Mesendoderm (in vitro differentiated cells): ENCODE measurements around the gene PRPF8.

Source experiments
- DNase-seq: peaks from one replicate; pipeline ENCODE4 v3.0.0; 2013
- H2AK5ac ChIP-seq: 2 replicates; pipeline ENCODE4 v1.6.1; 2013; ENCODE audit warnings: low read length, inconsistent platforms
- H2BK120ac ChIP-seq: 2 replicates; pipeline ENCODE4 v1.6.1; 2013; ENCODE audit warnings: low read depth, mild to moderate bottlenecking, low read length, moderate library complexity, mixed read lengths
- H2BK15ac ChIP-seq: replicated peaks from 2 replicates; pipeline ENCODE4 v1.6.1; 2013; ENCODE audit warnings: low read depth, mild to moderate bottlenecking, moderate library complexity
- H2BK5ac ChIP-seq: 2 replicates; pipeline ENCODE4 v1.6.1; 2013; ENCODE audit warnings: low read length, inconsistent platforms
- H3K18ac ChIP-seq: 2 replicates; pipeline ENCODE4 v1.6.1; 2013; ENCODE audit warnings: mild to moderate bottlenecking, low read length, mixed read lengths
- H3K23ac ChIP-seq: one replicate; pipeline ENCODE4 v1.6.1; 2013; ENCODE audit warnings: low read length
- H3K27ac ChIP-seq: 2 replicates; pipeline ENCODE4 v1.5.1; 2013; ENCODE audit warnings: low read depth, mild to moderate bottlenecking, inconsistent platforms, low read length, moderate library complexity
- H3K27me3 ChIP-seq: 2 replicates; pipeline ENCODE4 v1.6.1; 2013; ENCODE audit warnings: low read length, control low read depth, mild to moderate bottlenecking, inconsistent platforms; ENCODE audit not compliant: insufficient read depth, poor library complexity
- H3K36me3 ChIP-seq: 2 replicates; pipeline ENCODE4 v1.6.1; 2013; ENCODE audit warnings: low read length, inconsistent platforms; ENCODE audit not compliant: control insufficient read depth, insufficient read depth
- H3K4ac ChIP-seq: one replicate; pipeline ENCODE4 v1.6.1; 2013; ENCODE audit warnings: low read depth, mild to moderate bottlenecking, low read length, moderate library complexity
- H3K4me1 ChIP-seq: 2 replicates; pipeline ENCODE4 v1.6.1; 2013; ENCODE audit warnings: low read depth, low read length, inconsistent platforms; ENCODE audit not compliant: control insufficient read depth
- H3K4me2 ChIP-seq: 2 replicates; pipeline ENCODE4 v1.6.1; 2013; ENCODE audit warnings: low read length
- H3K4me3 ChIP-seq: 2 replicates; pipeline ENCODE4 v1.5.1; 2013; ENCODE audit warnings: mild to moderate bottlenecking, low read length
- H3K56ac ChIP-seq: one replicate; pipeline ENCODE4 v1.6.1; 2013; ENCODE audit warnings: low read length
- H3K79me1 ChIP-seq: 2 replicates; pipeline ENCODE4 v1.6.1; 2013; ENCODE audit warnings: low read length, inconsistent platforms
- H3K79me2 ChIP-seq: 2 replicates; pipeline ENCODE4 v1.6.1; 2013; ENCODE audit warnings: mild to moderate bottlenecking, low read length; ENCODE audit not compliant: control insufficient read depth, insufficient read depth
- H3K9ac ChIP-seq: 2 replicates; pipeline ENCODE4 v1.6.1; 2013; ENCODE audit warnings: low read length, inconsistent platforms
- H4K5ac ChIP-seq: one replicate; pipeline ENCODE4 v1.6.1; 2013; ENCODE audit warnings: low read length
- H4K8ac ChIP-seq: one replicate; pipeline ENCODE4 v1.6.1; 2013; ENCODE audit warnings: low read depth, mild to moderate bottlenecking, control low read depth, low read length, moderate library complexity
- WGBS: extraction: QIAGEN DNeasy Blood & Tissue Kit; methylation state at CpG from one replicate; pipeline ENCODE4 v1.1.7; 2013; ENCODE audit warnings: low lambda C conversion rate, missing lambda C conversion rate; ENCODE audit not compliant: insufficient coverage; ENCODE audit errors: extremely low coverage; 5-methylcytosine and 5-hydroxymethylcytosine counted together

The PRPF8 gene

GRCh38 chr17:1629504-1630310 is 55.0 kb downstream of the PRPF8 start:
- DNase-seq, result peak; percentile 65
- Histone ChIP-seq H3K56ac (peak overlapping the region; percentile 93), H3K79me1 (no peaks in the 10 kb centered on the region), H3K4ac (peak overlapping the region; percentile 29), H3K27ac (peak overlapping the region; percentile 91), H3K9ac (peak overlapping the region; percentile 82), H3K79me2 (no peaks in the 10 kb centered on the region), H2BK120ac (no peak overlapping the region), H3K18ac (peak overlapping the region; percentile 54), H3K4me1 (no peaks in the 10 kb centered on the region), H3K4me3 (peak overlapping the region; percentile 49), H3K27me3 (no peaks in the 10 kb centered on the region), H3K4me2 (peak overlapping the region; percentile 97), H2BK15ac (no peak overlapping the region), H3K36me3 (no peaks in the 10 kb centered on the region), H4K5ac (no peak overlapping the region), H3K23ac (no peak overlapping the region), H2AK5ac (no peak overlapping the region), H4K8ac (no peak overlapping the region), H2BK5ac (no peak overlapping the region)
- WGBS, result no CpG with 5 or more reads among the region's 45 CpGs

- H3K4me1 ChIP-seq, result no peaks in the 10 kb centered on the region
- no peak overlapping the region for H2BK15ac ChIP-seq
- no peaks in the 10 kb centered on the region for H3K36me3 ChIP-seq
- H3K27me3 ChIP-seq, result no peaks in the 10 kb centered on the region
- peak overlapping the region; percentile 49 for H3K4me3 ChIP-seq
- peak overlapping the region; percentile 91 for H3K27ac ChIP-seq
- H2BK5ac ChIP-seq, result no peak overlapping the region
- H3K23ac ChIP-seq, result no peak overlapping the region
- H3K79me2 ChIP-seq, result no peaks in the 10 kb centered on the region
- H3K4me2 ChIP-seq, result peak overlapping the region; percentile 97
- peak; percentile 99 for DNase-seq
- no CpG with 5 or more reads among the region's 77 CpGs for WGBS
- peak overlapping the region; percentile 68 for H4K8ac ChIP-seq
- H4K5ac ChIP-seq, result no peak overlapping the region
- H3K9ac ChIP-seq, result peak overlapping the region; percentile 82
- peak overlapping the region; percentile 93 for H3K56ac ChIP-seq
- H3K79me1 ChIP-seq, result no peaks in the 10 kb centered on the region
- H3K4ac ChIP-seq, result no peak overlapping the region
- no peak overlapping the region for H2BK120ac ChIP-seq
- peak overlapping the region; percentile 54 for H3K18ac ChIP-seq
- no peak overlapping the region for H2AK5ac ChIP-seq
These were observed 55.7 kb downstream of the PRPF8 start for GRCh38 chr17:1628856-1629503.

GRCh38 chr17:1627982-1628855 is 56.4 kb downstream of the PRPF8 start, which contains the start of gene SLC43A2:
SLC43A2 (minus strand) TSS chr17:1628834; CDS start chr17:1627874, 960 bp downstream.
- peak within 1 kb of the TSS; percentile 54 for H3K18ac ChIP-seq
- H3K27me3 ChIP-seq, result no peaks in the 10 kb centered on the region
- no CpG with 5 or more reads among the region's 95 CpGs for WGBS
- H3K9ac ChIP-seq, result peak within 1 kb of the TSS; percentile 86
- peak within 1 kb of the TSS; percentile 29 for H3K4ac ChIP-seq
- no peak within 1 kb of the TSS for H3K23ac ChIP-seq
- H4K5ac ChIP-seq, result no peak within 1 kb of the TSS
- no peak within 1 kb of the TSS for H2AK5ac ChIP-seq
- H2BK15ac ChIP-seq, result no peak within 1 kb of the TSS
- H3K4me3 ChIP-seq, result peak within 1 kb of the TSS; percentile 60
- no peaks in the 10 kb centered on the region for H3K36me3 ChIP-seq
- no peaks in the 10 kb centered on the region for H3K79me1 ChIP-seq
- peak within 1 kb of the TSS; percentile 68 for H4K8ac ChIP-seq
- peak; percentile 93 for DNase-seq
- peak within 1 kb of the TSS; percentile 100 for H3K4me2 ChIP-seq
- no peak within 1 kb of the TSS for H2BK120ac ChIP-seq
- no peak within 1 kb of the TSS for H2BK5ac ChIP-seq
- no peaks in the 10 kb centered on the region for H3K79me2 ChIP-seq
- peak within 1 kb of the TSS; percentile 93 for H3K56ac ChIP-seq
- H3K27ac ChIP-seq, result peak within 1 kb of the TSS; percentile 91
- no peaks in the 10 kb centered on the region for H3K4me1 ChIP-seq

- no peak for DNase-seq
These were observed 57.3 kb downstream of the PRPF8 start for GRCh38 chr17:1627182-1627981.

GRCh38 chr17:1626333-1626732 is 58.3 kb downstream of the PRPF8 start:
- no peak overlapping the region for H3K23ac ChIP-seq
- no peak for DNase-seq
- WGBS, result no CpG with 5 or more reads among the region's 3 CpGs

More at GRCh38 chr17:1627182-1627981, 57.3 kb downstream of the PRPF8 start:
- Histone ChIP-seq H3K18ac (no peak overlapping the region), H3K79me1 (no peaks in the 10 kb centered on the region), H3K79me2 (no peaks in the 10 kb centered on the region), H3K36me3 (no peaks in the 10 kb centered on the region), H4K8ac (no peak overlapping the region), H3K4me2 (peak overlapping the region; percentile 100), H3K4me1 (no peaks in the 10 kb centered on the region), H2BK5ac (no peak overlapping the region), H3K27me3 (no peaks in the 10 kb centered on the region), H3K4me3 (no peak overlapping the region), H2AK5ac (no peak overlapping the region), H3K23ac (no peak overlapping the region), H2BK15ac (no peak overlapping the region), H2BK120ac (no peak overlapping the region), H3K56ac (peak overlapping the region; percentile 75), H3K4ac (no peak overlapping the region), H3K27ac (no peak overlapping the region), H3K9ac (peak overlapping the region; percentile 41), H4K5ac (no peak overlapping the region)
- no CpG with 5 or more reads among the region's 39 CpGs for WGBS

More at GRCh38 chr17:1626333-1626732, 58.3 kb downstream of the PRPF8 start:
- Histone ChIP-seq H4K8ac (no peak overlapping the region), H3K36me3 (no peaks in the 10 kb centered on the region), H3K79me2 (no peaks in the 10 kb centered on the region), H3K79me1 (no peaks in the 10 kb centered on the region), H3K4ac (no peak overlapping the region), H3K9ac (no peak overlapping the region), H2BK5ac (no peak overlapping the region), H4K5ac (no peak overlapping the region), H2BK120ac (no peak overlapping the region), H2AK5ac (no peak overlapping the region), H3K18ac (no peak overlapping the region), H3K4me3 (no peak overlapping the region), H3K4me2 (no peak overlapping the region), H3K27ac (no peak overlapping the region), H3K56ac (no peak overlapping the region), H3K27me3 (no peaks in the 10 kb centered on the region), H2BK15ac (no peak overlapping the region), H3K4me1 (no peaks in the 10 kb centered on the region)
